ENCODE results near the gene ARHGEF26. TPM values are rescaled to one million over a fixed set of nuclear protein-coding genes. Genes with fewer than 3 reads are reported as not detected.

ARHGEF26 gene
- total and polyA plus RNA-seq, 2 experiments from 2014 or later, result 0.40 to 0.65 TPM

DNA sequence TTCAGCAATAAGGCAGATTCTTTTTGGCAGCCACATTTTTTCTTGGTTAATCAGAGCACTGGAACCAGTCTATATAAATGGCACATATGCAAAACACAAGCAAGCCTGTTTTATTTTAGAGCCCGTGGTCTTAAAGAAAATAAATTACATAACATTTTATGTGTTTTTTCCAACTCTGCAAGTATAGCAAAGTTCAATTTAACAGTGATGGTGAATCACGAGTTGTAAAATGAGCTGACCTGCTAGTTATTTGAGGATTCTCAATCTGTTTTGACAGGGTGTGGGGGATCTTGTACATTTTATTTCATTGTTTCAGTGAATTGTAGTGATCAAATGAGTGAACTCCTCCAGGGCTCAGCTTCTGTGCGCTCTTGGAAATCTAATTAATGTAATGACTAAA lies 2.7 kb downstream of the ARHGEF26 start:
- Histone ChIP-seq H2AFZ (no peak overlapping the region), H3K9me2 (ENCODE audit: insufficient read depth) (no peaks in the 10 kb centered on the region), H3K27ac (no peak overlapping the region), H3K4me3 (no peak overlapping the region), H4K20me1 (ENCODE audit: insufficient read depth) (no peaks in the 10 kb centered on the region), H3F3A (ENCODE audit: insufficient read depth) (peaks cover 11% of the 10 kb centered on the region; the same call in 1 of the 2 replicates), H3K27me3 (replicated peaks; ENCODE audit: insufficient read depth) (peaks cover 7% of the 10 kb centered on the region; the same call in 1 of the 2 replicates), H3K36me3 (ENCODE audit: low read depth) (no peaks in the 10 kb centered on the region), H3K4me2 (ENCODE audit: unreplicated experiment) (no peak overlapping the region), H3K79me2 (ENCODE audit: insufficient read depth) (no peaks in the 10 kb centered on the region), H3K9ac (no peak overlapping the region), H3K9me3 (ENCODE audit: low read depth) (no peaks in the 10 kb centered on the region), H3K4me1 (ENCODE audit: insufficient read depth) (0 out of 2 replicates have a peak, but pooled peaks cover 3% of the 10 kb centered on the region)
- no peak for TF ChIP-seq EZH2 (IDR thresholded peaks at IDR 0.05; ENCODE audit: insufficient read depth, poor library complexity, severe bottlenecking)
- no peak for TF ChIP-seq EZH2phosphoT487 (IDR thresholded peaks at IDR 0.05; ENCODE audit: insufficient read depth, low read depth)
- in situ Hi-C loops (cut with MboI), result no loop called here
- WGBS, 2 experiments (ENCODE audit: low coverage in 1 of 2, low lambda C conversion rate in 2 of 2, missing lambda C conversion rate in 2 of 2), result 40 to 46% methylated on average over 3 of the region's 3 CpGs
- DNase-seq, result peak; percentile 14

DNA sequence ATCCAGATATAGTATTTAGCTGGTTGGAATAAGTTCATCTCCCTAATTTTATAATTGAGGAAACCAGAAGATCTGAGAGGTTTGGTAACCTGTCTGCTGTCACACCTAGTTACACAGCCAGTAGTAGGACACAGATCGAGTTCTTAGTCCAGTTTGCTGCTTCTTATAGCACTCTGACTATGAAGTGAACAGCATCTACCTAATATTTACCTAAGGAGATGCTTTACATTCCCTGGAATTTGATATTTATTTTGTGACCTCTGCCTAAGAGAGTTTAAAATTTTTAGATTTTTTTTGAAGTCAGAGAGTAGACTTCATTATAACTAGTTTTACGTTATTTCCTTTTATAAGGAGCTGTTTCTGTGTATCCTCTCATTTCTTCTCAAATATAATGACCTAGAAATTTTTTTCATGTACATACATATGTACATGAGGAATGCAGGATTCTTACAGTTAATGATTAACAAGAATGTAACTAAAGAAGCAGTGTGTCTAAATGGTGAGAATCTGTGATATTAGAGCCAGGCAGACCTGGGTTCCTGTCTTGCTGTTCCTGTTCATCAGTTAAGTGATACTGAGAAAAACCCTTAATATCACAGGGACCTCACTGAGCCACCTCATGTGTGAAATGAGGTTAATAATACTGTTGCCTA lies 4.3 kb downstream of the ARHGEF26 start:
- Histone ChIP-seq H3F3A (ENCODE audit: insufficient read depth) (peaks cover 11% of the 10 kb centered on the region; the same call in 1 of the 2 replicates), H4K20me1 (ENCODE audit: insufficient read depth) (no peaks in the 10 kb centered on the region), H3K4me3 (no peak overlapping the region), H3K4me2 (ENCODE audit: unreplicated experiment) (no peak overlapping the region), H3K27me3 (replicated peaks; ENCODE audit: insufficient read depth) (peaks cover 6% of the 10 kb centered on the region; the same call in 1 of the 2 replicates), H3K9me2 (ENCODE audit: insufficient read depth) (no peaks in the 10 kb centered on the region), H3K79me2 (ENCODE audit: insufficient read depth) (no peaks in the 10 kb centered on the region), H2AFZ (no peak overlapping the region), H3K4me1 (ENCODE audit: insufficient read depth) (0 out of 2 replicates have a peak, but pooled peaks cover 3% of the 10 kb centered on the region), H3K27ac (no peak overlapping the region), H3K9me3 (ENCODE audit: low read depth) (no peaks in the 10 kb centered on the region), H3K9ac (no peak overlapping the region), H3K36me3 (ENCODE audit: low read depth) (no peaks in the 10 kb centered on the region)
- in situ Hi-C loops (cut with MboI), result no loop called here
- no peak for TF ChIP-seq EZH2phosphoT487 (IDR thresholded peaks at IDR 0.05; ENCODE audit: insufficient read depth, low read depth)
- no peak for TF ChIP-seq EZH2 (IDR thresholded peaks at IDR 0.05; ENCODE audit: insufficient read depth, poor library complexity, severe bottlenecking)
- no peak for DNase-seq
- WGBS, 2 experiments (ENCODE audit: low coverage in 1 of 2, low lambda C conversion rate in 2 of 2, missing lambda C conversion rate in 2 of 2), result 90 to 96% methylated on average over 2 of the region's 2 CpGs

DNA sequence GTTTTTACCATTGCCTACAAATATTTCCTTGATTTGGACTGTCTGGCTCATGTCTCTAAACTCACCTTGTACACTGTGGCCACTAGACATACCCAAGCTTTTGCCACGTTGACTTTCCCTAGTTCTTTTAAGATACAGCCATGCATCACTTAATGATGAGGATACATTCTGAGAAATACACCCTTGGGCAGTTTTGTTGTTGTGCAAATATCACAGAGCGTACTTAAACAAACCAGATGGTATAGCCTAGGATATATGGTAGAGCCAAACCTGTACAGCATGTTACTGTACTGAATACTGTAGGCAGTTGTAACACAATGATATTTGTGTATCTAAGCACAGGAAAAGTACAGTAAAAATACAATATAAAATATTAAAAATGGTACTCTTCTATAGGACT lies 5.5 kb downstream of the ARHGEF26 start:
- Histone ChIP-seq H3K27ac (no peak overlapping the region), H4K20me1 (ENCODE audit: insufficient read depth) (no peaks in the 10 kb centered on the region), H3F3A (ENCODE audit: insufficient read depth) (peaks cover 11% of the 10 kb centered on the region; the same call in 1 of the 2 replicates), H3K4me2 (ENCODE audit: unreplicated experiment) (no peak overlapping the region), H3K4me3 (no peak overlapping the region), H3K36me3 (ENCODE audit: low read depth) (no peaks in the 10 kb centered on the region), H3K9me3 (ENCODE audit: low read depth) (no peaks in the 10 kb centered on the region), H3K4me1 (ENCODE audit: insufficient read depth) (0 out of 2 replicates have a peak, but pooled peaks cover 3% of the 10 kb centered on the region), H3K9ac (no peak overlapping the region), H2AFZ (no peak overlapping the region), H3K9me2 (ENCODE audit: insufficient read depth) (no peaks in the 10 kb centered on the region), H3K79me2 (ENCODE audit: insufficient read depth) (no peaks in the 10 kb centered on the region), H3K27me3 (replicated peaks; ENCODE audit: insufficient read depth) (peaks cover 6% of the 10 kb centered on the region; the same call in 1 of the 2 replicates)
- DNase-seq, result no peak
- in situ Hi-C loops (cut with MboI), result no loop called here
- WGBS, 2 experiments (ENCODE audit: low coverage in 1 of 2, low lambda C conversion rate in 2 of 2, missing lambda C conversion rate in 2 of 2), result 75 to 82% methylated on average over 2 of the region's 2 CpGs
- no peak for TF ChIP-seq EZH2phosphoT487 (IDR thresholded peaks at IDR 0.05; ENCODE audit: insufficient read depth, low read depth)
- no peak for TF ChIP-seq EZH2 (IDR thresholded peaks at IDR 0.05; ENCODE audit: insufficient read depth, poor library complexity, severe bottlenecking)

DNA sequence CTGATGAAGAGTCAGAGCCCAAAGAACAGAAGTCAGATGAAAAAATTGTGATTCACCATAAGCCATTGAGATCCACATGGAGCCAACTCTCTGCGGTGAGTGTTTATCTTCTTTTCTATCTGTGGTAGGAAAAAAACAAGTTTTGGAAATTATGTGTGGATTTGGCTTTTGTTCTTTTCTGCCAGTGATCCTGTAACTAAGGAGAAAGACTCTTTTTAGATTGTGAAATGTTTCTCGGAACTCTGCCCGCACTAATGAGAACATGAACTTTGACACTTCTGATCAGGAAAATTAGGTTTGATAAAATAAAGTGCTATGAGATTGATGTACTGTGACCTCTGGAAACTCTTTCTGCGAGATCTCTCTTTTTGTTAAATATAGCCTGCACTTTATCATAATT lies 8.4 kb downstream of the ARHGEF26 start:
- H3K27me3 ChIP-seq (replicated peaks; ENCODE audit: insufficient read depth), result no peaks in the 10 kb centered on the region
- WGBS, 2 experiments (ENCODE audit: low coverage in 1 of 2, low lambda C conversion rate in 2 of 2, missing lambda C conversion rate in 2 of 2), result 63 to 67% methylated on average over 4 of the region's 4 CpGs
- no peaks in the 10 kb centered on the region for H3F3A ChIP-seq (ENCODE audit: insufficient read depth)
- in situ Hi-C loops (cut with MboI), result no loop called here
- peak; percentile 47 for DNase-seq
- no peak overlapping the region for H3K4me2 ChIP-seq (ENCODE audit: unreplicated experiment)
- H3K9me3 ChIP-seq (ENCODE audit: low read depth), result no peaks in the 10 kb centered on the region
- H3K79me2 ChIP-seq (ENCODE audit: insufficient read depth), result no peaks in the 10 kb centered on the region
- H2AFZ ChIP-seq, result no peak overlapping the region
- no peak overlapping the region for H3K9ac ChIP-seq
- TF ChIP-seq EZH2phosphoT487 (IDR thresholded peaks at IDR 0.05; ENCODE audit: insufficient read depth, low read depth) (no peak), EZH2 (IDR thresholded peaks at IDR 0.05; ENCODE audit: insufficient read depth, poor library complexity, severe bottlenecking) (no peak)
- no peak overlapping the region for H3K27ac ChIP-seq
- no peaks in the 10 kb centered on the region for H3K4me1 ChIP-seq (ENCODE audit: insufficient read depth)
- no peaks in the 10 kb centered on the region for H3K36me3 ChIP-seq (ENCODE audit: low read depth)
- no peaks in the 10 kb centered on the region for H3K9me2 ChIP-seq (ENCODE audit: insufficient read depth)
- H3K4me3 ChIP-seq, result no peak overlapping the region
- no peaks in the 10 kb centered on the region for H4K20me1 ChIP-seq (ENCODE audit: insufficient read depth)

All from GM23248 (cell line).